Ishikawa (cell line): ENCODE measurements around the gene OR7C2.

Source experiments
- CREB1 ChIP-seq: IDR thresholded peaks from 2 replicates; pipeline ENCODE4 v1.6.1; 2012; ENCODE audit warnings: low read depth
- TF ChIP-seq, protein P1 (sequence below): IDR thresholded peaks from 2 replicates; pipeline ENCODE4 v1.6.1; 2012

GRCh38 chr19:14978161-14978776 is 37.0 kb downstream of the OR7C2 start:
- TF ChIP-seq, protein P1, sequence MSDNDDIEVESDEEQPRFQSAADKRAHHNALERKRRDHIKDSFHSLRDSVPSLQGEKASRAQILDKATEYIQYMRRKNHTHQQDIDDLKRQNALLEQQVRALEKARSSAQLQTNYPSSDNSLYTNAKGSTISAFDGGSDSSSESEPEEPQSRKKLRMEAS = no peak
- no peak for TF ChIP-seq CREB1
